ENCODE measurements around the gene SHB.

The SHB gene

DNA sequence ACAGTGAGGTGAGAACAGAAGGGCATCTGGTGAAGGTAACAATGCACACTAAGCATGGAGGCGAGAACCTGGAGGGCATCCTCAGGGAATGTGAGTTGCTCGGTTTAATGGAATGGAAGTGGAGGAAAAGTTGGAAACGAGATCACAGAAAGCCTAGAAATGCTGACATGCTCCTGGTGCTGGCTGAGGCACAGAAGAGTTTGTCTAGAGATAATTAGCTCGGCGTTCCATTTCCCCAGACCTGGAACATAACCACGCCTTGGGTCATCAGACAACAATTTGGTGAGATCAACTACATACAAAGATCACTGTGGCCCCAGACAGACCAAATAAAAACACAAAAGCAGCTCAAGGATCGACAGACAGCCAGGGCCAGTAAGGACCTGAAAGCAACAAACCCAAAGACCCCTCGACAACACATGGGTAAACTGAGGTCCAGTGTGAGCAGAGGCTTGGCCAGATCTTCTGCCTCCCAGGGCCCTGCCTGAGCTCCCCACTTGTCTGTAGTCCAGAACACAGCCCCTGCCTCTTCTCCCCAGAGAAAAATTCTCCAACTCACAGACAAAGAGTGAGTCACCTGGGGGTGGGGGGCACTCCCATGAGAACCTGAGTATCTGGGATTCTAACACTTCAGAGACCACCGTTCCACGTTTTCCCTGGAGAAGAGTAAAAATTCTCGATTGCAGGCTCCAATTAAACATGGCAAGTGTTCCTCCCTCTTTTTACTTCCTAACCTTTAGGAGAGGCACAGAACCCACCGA, 52.5 kb downstream of the SHB start:
- peaks cover 4 to 20% of the 10 kb centered on the region in 2 donors for H3K4me1 ChIP-seq (ENCODE audit: control insufficient read depth in 1 of 2, insufficient read depth in 2 of 2, low read length in 2 of 2)
- H3K27me3 ChIP-seq (ENCODE audit: control insufficient read depth in 1 of 2, insufficient read depth in 2 of 2, low read length in 2 of 2), result no peaks in the 10 kb centered on the region
- H3K4me3 ChIP-seq (ENCODE audit: low read depth in 1 of 2, low read length in 2 of 2), result no peak overlapping the region
- no peaks in the 10 kb centered on the region for H3K9me3 ChIP-seq (ENCODE audit: control insufficient read depth in 1 of 2, low read length in 2 of 2)
- peaks cover 0 to 27% of the 10 kb centered on the region in 2 donors for H3K36me3 ChIP-seq (ENCODE audit: control insufficient read depth in 1 of 2, insufficient read depth in 2 of 2, low read length in 2 of 2)
- no peak overlapping the region for H3K27ac ChIP-seq (ENCODE audit: low read depth, low read length)
- H3K9ac ChIP-seq (ENCODE audit: low read depth in 1 of 2, low read length in 2 of 2), result no peak overlapping the region

DNA sequence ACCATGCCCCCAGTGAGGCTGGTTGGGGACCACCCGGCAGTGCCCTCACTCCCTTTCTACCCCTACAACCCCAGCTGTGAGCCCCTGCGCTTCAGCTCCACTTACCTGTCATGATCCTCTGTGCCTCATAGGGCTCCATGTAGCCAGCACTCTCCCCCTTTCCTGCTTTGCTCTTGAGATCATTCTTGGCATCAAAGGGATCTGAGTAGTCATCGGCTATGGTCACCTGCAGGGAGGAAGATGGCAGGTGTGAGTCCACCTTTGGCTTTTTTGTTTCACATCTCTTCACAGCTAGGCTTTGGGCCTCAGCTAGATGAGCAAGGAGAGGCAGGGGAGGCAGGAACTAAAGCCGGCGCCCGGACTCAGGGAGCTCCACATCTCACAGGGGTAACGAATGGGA, 53.1 kb downstream of the SHB start:
- peaks cover 4 to 20% of the 10 kb centered on the region in 2 donors for H3K4me1 ChIP-seq (ENCODE audit: control insufficient read depth in 1 of 2, insufficient read depth in 2 of 2, low read length in 2 of 2)
- H3K27me3 ChIP-seq (ENCODE audit: control insufficient read depth in 1 of 2, insufficient read depth in 2 of 2, low read length in 2 of 2), result no peaks in the 10 kb centered on the region
- H3K36me3 ChIP-seq (ENCODE audit: control insufficient read depth in 1 of 2, insufficient read depth in 2 of 2, low read length in 2 of 2), result peaks cover 0 to 30% of the 10 kb centered on the region in 2 donors
- no peak overlapping the region for H3K9ac ChIP-seq (ENCODE audit: low read depth in 1 of 2, low read length in 2 of 2)
- no peak overlapping the region for H3K27ac ChIP-seq (ENCODE audit: low read depth, low read length)
- H3K4me3 ChIP-seq (ENCODE audit: low read depth in 1 of 2, low read length in 2 of 2), result no peak overlapping the region
- no peaks in the 10 kb centered on the region for H3K9me3 ChIP-seq (ENCODE audit: control insufficient read depth in 1 of 2, low read length in 2 of 2)

DNA sequence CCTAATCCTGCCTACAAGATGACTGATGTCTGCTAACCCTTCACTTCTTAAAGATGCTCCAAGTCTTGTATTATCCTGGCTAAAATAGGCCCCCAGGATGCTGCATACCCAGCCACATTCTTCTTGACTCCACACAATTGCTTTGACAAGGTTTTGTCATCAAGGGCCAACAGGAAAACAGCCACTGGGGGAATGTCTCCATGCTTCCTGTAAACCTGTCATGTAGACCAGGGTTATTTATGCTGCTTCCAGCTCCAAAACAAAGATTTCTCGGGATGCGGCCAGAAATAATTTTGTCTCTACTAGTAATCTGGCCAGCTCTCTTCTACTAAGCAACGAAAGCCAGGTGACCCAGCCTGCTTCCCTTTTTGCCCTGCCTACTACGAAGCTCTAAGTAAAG, 53.8 kb downstream of the SHB start:
- Histone ChIP-seq H3K9ac (ENCODE audit: low read depth in 1 of 2, low read length in 2 of 2) (no peak overlapping the region), H3K4me3 (ENCODE audit: low read depth in 1 of 2, low read length in 2 of 2) (no peak overlapping the region), H3K4me1 (ENCODE audit: control insufficient read depth in 1 of 2, insufficient read depth in 2 of 2, low read length in 2 of 2) (peaks cover 1 to 19% of the 10 kb centered on the region in 2 donors), H3K36me3 (ENCODE audit: control insufficient read depth in 1 of 2, insufficient read depth in 2 of 2, low read length in 2 of 2) (peaks cover 0 to 30% of the 10 kb centered on the region in 2 donors), H3K27me3 (ENCODE audit: control insufficient read depth in 1 of 2, insufficient read depth in 2 of 2, low read length in 2 of 2) (no peaks in the 10 kb centered on the region), H3K9me3 (ENCODE audit: control insufficient read depth in 1 of 2, low read length in 2 of 2) (no peaks in the 10 kb centered on the region), H3K27ac (ENCODE audit: low read depth, low read length) (no peak overlapping the region)

- Histone ChIP-seq H3K36me3 (ENCODE audit: control insufficient read depth in 1 of 2, insufficient read depth in 2 of 2, low read length in 2 of 2) (peaks cover 0 to 30% of the 10 kb centered on the region in 2 donors), H3K4me1 (ENCODE audit: control insufficient read depth in 1 of 2, insufficient read depth in 2 of 2, low read length in 2 of 2) (peaks cover 17 to 21% of the 10 kb centered on the region in 2 donors), H3K9me3 (ENCODE audit: control insufficient read depth in 1 of 2, low read length in 2 of 2) (no peaks in the 10 kb centered on the region), H3K27me3 (ENCODE audit: control insufficient read depth in 1 of 2, insufficient read depth in 2 of 2, low read length in 2 of 2) (no peaks in the 10 kb centered on the region), H3K9ac (ENCODE audit: low read depth in 1 of 2, low read length in 2 of 2) (no peak overlapping the region), H3K27ac (ENCODE audit: low read depth, low read length) (no peak overlapping the region), H3K4me3 (ENCODE audit: low read depth in 1 of 2, low read length in 2 of 2) (no peak overlapping the region)
These were observed 56.1 kb downstream of the SHB start for GRCh38 chr9:38012767-38013450.

DNA sequence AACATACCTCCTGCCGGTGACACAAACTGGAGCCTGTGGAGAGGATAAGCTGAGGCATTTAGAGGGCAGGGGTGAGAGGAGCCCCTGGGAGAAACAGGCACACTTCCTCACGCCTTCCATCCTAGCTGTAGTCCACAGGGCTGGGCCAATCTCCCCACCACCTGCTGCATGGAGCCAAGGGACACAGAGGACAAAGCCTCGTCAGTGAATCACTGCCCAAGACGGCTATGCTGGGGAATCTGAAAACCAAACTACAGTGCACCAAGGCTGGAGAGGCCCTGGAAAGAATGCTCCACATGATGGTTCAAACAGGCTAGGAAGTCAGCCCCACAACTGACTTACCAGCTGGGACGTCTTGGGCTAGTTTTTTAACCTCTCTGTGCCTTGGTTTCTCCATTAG, 57.0 kb downstream of the SHB start:
- no peaks in the 10 kb centered on the region for H3K9me3 ChIP-seq (ENCODE audit: control insufficient read depth in 1 of 2, low read length in 2 of 2)
- peaks cover 18 to 26% of the 10 kb centered on the region in 2 donors for H3K4me1 ChIP-seq (ENCODE audit: control insufficient read depth in 1 of 2, insufficient read depth in 2 of 2, low read length in 2 of 2)
- H3K27ac ChIP-seq (ENCODE audit: low read depth, low read length), result no peak overlapping the region
- H3K27me3 ChIP-seq (ENCODE audit: control insufficient read depth in 1 of 2, insufficient read depth in 2 of 2, low read length in 2 of 2), result no peaks in the 10 kb centered on the region
- H3K36me3 ChIP-seq (ENCODE audit: control insufficient read depth in 1 of 2, insufficient read depth in 2 of 2, low read length in 2 of 2), result peaks cover 0 to 30% of the 10 kb centered on the region in 2 donors
- no peak overlapping the region for H3K9ac ChIP-seq (ENCODE audit: low read depth in 1 of 2, low read length in 2 of 2)
- no peak overlapping the region for H3K4me3 ChIP-seq (ENCODE audit: low read depth in 1 of 2, low read length in 2 of 2)

GRCh38 chr9:38010918-38011704, 57.9 kb downstream of the SHB start:
- H3K4me1 ChIP-seq (ENCODE audit: control insufficient read depth in 1 of 2, insufficient read depth in 2 of 2, low read length in 2 of 2), result peaks cover 25 to 26% of the 10 kb centered on the region in 2 donors
- no peak overlapping the region for H3K9ac ChIP-seq (ENCODE audit: low read depth in 1 of 2, low read length in 2 of 2)
- no peak overlapping the region for H3K27ac ChIP-seq (ENCODE audit: low read depth, low read length)

DNA sequence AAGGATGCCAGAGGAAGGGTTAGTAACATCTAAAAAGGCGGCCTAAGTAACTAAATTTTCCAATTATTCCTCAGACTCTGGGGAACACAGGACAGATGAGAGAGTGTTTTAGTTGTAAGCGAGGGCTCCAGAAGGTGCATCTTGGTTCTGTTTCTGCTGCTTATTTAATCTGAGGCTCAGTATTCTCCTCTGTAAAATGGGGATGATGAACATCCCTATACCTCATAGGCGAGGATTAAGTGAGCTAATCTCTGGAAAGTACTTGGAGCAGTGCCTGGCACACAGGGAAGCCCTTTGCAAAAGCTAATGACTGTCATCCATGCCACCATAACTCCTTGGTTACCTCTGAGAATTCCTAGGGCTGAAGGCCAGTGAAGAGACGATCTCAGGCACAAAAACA, 59.0 kb downstream of the SHB start:
- Histone ChIP-seq H3K4me3 (ENCODE audit: low read depth in 1 of 2, low read length in 2 of 2) (no peak overlapping the region), H3K36me3 (ENCODE audit: control insufficient read depth in 1 of 2, insufficient read depth in 2 of 2, low read length in 2 of 2) (peaks cover 0 to 27% of the 10 kb centered on the region in 2 donors), H3K9ac (ENCODE audit: low read depth in 1 of 2, low read length in 2 of 2) (no peak overlapping the region), H3K27me3 (ENCODE audit: control insufficient read depth in 1 of 2, insufficient read depth in 2 of 2, low read length in 2 of 2) (no peaks in the 10 kb centered on the region), H3K4me1 (ENCODE audit: control insufficient read depth in 1 of 2, insufficient read depth in 2 of 2, low read length in 2 of 2) (peaks cover 25 to 29% of the 10 kb centered on the region in 2 donors), H3K27ac (ENCODE audit: low read depth, low read length) (no peak overlapping the region), H3K9me3 (ENCODE audit: control insufficient read depth in 1 of 2, low read length in 2 of 2) (no peaks in the 10 kb centered on the region)

More at GRCh38 chr9:38010918-38011704, 57.9 kb downstream of the SHB start:
- peaks cover 0 to 30% of the 10 kb centered on the region in 2 donors for H3K36me3 ChIP-seq (ENCODE audit: control insufficient read depth in 1 of 2, insufficient read depth in 2 of 2, low read length in 2 of 2)
- H3K4me3 ChIP-seq (ENCODE audit: low read depth in 1 of 2, low read length in 2 of 2), result no peak overlapping the region
- no peaks in the 10 kb centered on the region for H3K9me3 ChIP-seq (ENCODE audit: control insufficient read depth in 1 of 2, low read length in 2 of 2)
- H3K27me3 ChIP-seq (ENCODE audit: control insufficient read depth in 1 of 2, insufficient read depth in 2 of 2, low read length in 2 of 2), result no peaks in the 10 kb centered on the region

- Histone ChIP-seq H3K4me3 (ENCODE audit: low read depth in 1 of 2, low read length in 2 of 2) (no peak overlapping the region), H3K9ac (ENCODE audit: low read depth in 1 of 2, low read length in 2 of 2) (peak overlapping the region in 1 of 2 donors; percentile 39), H3K36me3 (ENCODE audit: control insufficient read depth in 1 of 2, insufficient read depth in 2 of 2, low read length in 2 of 2) (peaks cover 0 to 19% of the 10 kb centered on the region in 2 donors), H3K9me3 (ENCODE audit: control insufficient read depth in 1 of 2, low read length in 2 of 2) (no peaks in the 10 kb centered on the region), H3K4me1 (ENCODE audit: control insufficient read depth in 1 of 2, insufficient read depth in 2 of 2, low read length in 2 of 2) (peaks cover 25 to 29% of the 10 kb centered on the region in 2 donors), H3K27ac (ENCODE audit: low read depth, low read length) (peak overlapping the region; percentile 71), H3K27me3 (ENCODE audit: control insufficient read depth in 1 of 2, insufficient read depth in 2 of 2, low read length in 2 of 2) (no peaks in the 10 kb centered on the region)
These were observed 60.0 kb downstream of the SHB start for GRCh38 chr9:38009035-38009501.

- Histone ChIP-seq H3K36me3 (ENCODE audit: control insufficient read depth in 1 of 2, insufficient read depth in 2 of 2, low read length in 2 of 2) (peaks cover 0 to 13% of the 10 kb centered on the region in 2 donors), H3K9ac (ENCODE audit: low read depth in 1 of 2, low read length in 2 of 2) (peak overlapping the region in 1 of 2 donors; percentile 39), H3K9me3 (ENCODE audit: control insufficient read depth in 1 of 2, low read length in 2 of 2) (no peaks in the 10 kb centered on the region), H3K4me1 (ENCODE audit: control insufficient read depth in 1 of 2, insufficient read depth in 2 of 2, low read length in 2 of 2) (peaks cover 25 to 29% of the 10 kb centered on the region in 2 donors), H3K4me3 (ENCODE audit: low read depth in 1 of 2, low read length in 2 of 2) (no peak overlapping the region), H3K27me3 (ENCODE audit: control insufficient read depth in 1 of 2, insufficient read depth in 2 of 2, low read length in 2 of 2) (no peaks in the 10 kb centered on the region), H3K27ac (ENCODE audit: low read depth, low read length) (peak overlapping the region; percentile 71)
These were observed 60.6 kb downstream of the SHB start for GRCh38 chr9:38008168-38009034.
